H1 (cell line): ENCODE results near the gene BCL3. TPM values are rescaled to one million over a fixed set of nuclear protein-coding genes. Genes with fewer than 3 reads are reported as not detected.

Source experiments
- CTCF ChIA-PET: fragments of 300-600 bp; sonication (Branson Sonifier 250); formaldehyde crosslinking; loops from one replicate; lab custom pipeline; 2021; ENCODE audit not compliant: partially characterized antibody; lab: Charles Lee
- POLR2A ChIA-PET: fragments of 300-600 bp; sonication (Branson Sonifier 250); formaldehyde crosslinking; loops from one replicate; lab custom pipeline; 2021; ENCODE audit warnings: inconsistent platforms; ENCODE audit not compliant: partially characterized antibody; lab: Charles Lee
- DNase-seq, 2 experiments: peaks; one replicate each; pipeline versions ENCODE4 v3.0.0 to v3.0.0-alpha.2; 2010 to 2022; ENCODE audit warnings: low spot score in 2 of 2, low read depth in 1 of 2, mixed read lengths in 1 of 2
- FAIRE-seq: peaks from 2 replicates; lab custom pipeline; 2011; peaks lifted over from hg19 to GRCh38; lab: Jason Lieb, UNC
- H2AFZ ChIP-seq: 2 replicates; pipeline ENCODE4 v1.8.1; 2012; ENCODE audit warnings: low read length, inconsistent platforms
- H2AK5ac ChIP-seq: 2 replicates; pipeline ENCODE4 v1.6.1; 2013; ENCODE audit warnings: low read depth, low read length
- H2BK120ac ChIP-seq: replicated peaks from 2 replicates; pipeline ENCODE3; 2013; ENCODE audit warnings: low read depth, low read length, inconsistent platforms
- H2BK12ac ChIP-seq: 2 replicates; pipeline ENCODE4 v1.6.1; 2013; ENCODE audit warnings: low read depth, low read length
- H2BK15ac ChIP-seq: 2 replicates; pipeline ENCODE4 v1.6.1; 2013; ENCODE audit warnings: low read length
- H2BK20ac ChIP-seq: 2 replicates; pipeline ENCODE4 v1.6.1; 2013; ENCODE audit warnings: low read length
- H2BK5ac ChIP-seq: 2 replicates; pipeline ENCODE4 v1.6.1; 2013; ENCODE audit warnings: low read depth, low read length
- H3K14ac ChIP-seq: 2 replicates; pipeline ENCODE4 v1.6.1; 2013; ENCODE audit warnings: inconsistent platforms; ENCODE audit not compliant: insufficient read length
- H3K18ac ChIP-seq: 2 replicates; pipeline ENCODE4 v1.6.1; 2013; ENCODE audit warnings: low read length; ENCODE audit errors: extremely low read depth
- H3K23ac ChIP-seq: 2 replicates; pipeline ENCODE4 v1.6.1; 2013; ENCODE audit warnings: inconsistent platforms; ENCODE audit not compliant: insufficient read length
- H3K23me2 ChIP-seq: 2 replicates; pipeline ENCODE4 v1.6.1; 2013; ENCODE audit warnings: low read depth, low read length
- H3K27ac ChIP-seq: 2 replicates; pipeline ENCODE4 v1.6.1; 2011; ENCODE audit warnings: low read depth, low read length, inconsistent platforms
- H3K27me3 ChIP-seq, 4 experiments: replicated peaks in 1 of 4; 1 replicate in 1 of 4; 2 replicates in 3 of 4; pipeline versions ENCODE4 v1.6.1 to v1.8.1; 2011 to 2013; ENCODE audit warnings: low read length in 3 of 4, mild to moderate bottlenecking in 3 of 4, inconsistent platforms in 2 of 4, mixed read lengths in 2 of 4, moderate library complexity in 1 of 4; ENCODE audit not compliant: control insufficient read depth in 3 of 4, insufficient read depth in 3 of 4; ENCODE audit errors: extremely low read depth in 1 of 4
- H3K36me3 ChIP-seq, 4 experiments: 2 replicates each; pipeline versions ENCODE4 v1.6.1 to v1.8.1; 2011 to 2013; ENCODE audit warnings: mild to moderate bottlenecking in 4 of 4, low read length in 3 of 4, moderate library complexity in 2 of 4, control low read depth in 1 of 4, inconsistent platforms in 1 of 4; ENCODE audit not compliant: insufficient read depth in 4 of 4, control insufficient read depth in 2 of 4
- H3K4ac ChIP-seq: replicated peaks from 2 replicates; pipeline ENCODE3; 2013; ENCODE audit warnings: low read length, low read depth, mixed read lengths, inconsistent platforms; ENCODE audit not compliant: insufficient read length
- H3K4me1 ChIP-seq, 4 experiments: replicated peaks in 1 of 4; 1 replicate in 1 of 4; 2 replicates in 3 of 4; pipeline versions ENCODE4 v1.6.1 to v1.8.1; 2011 to 2013; ENCODE audit warnings: low read length in 3 of 4, inconsistent platforms in 2 of 4, mixed read lengths in 1 of 4; ENCODE audit not compliant: insufficient read depth in 4 of 4, control insufficient read depth in 3 of 4
- H3K4me2 ChIP-seq, 2 experiments: 2 replicates each; pipeline versions ENCODE4 v1.6.1 to v1.8.1; 2011 to 2013; ENCODE audit warnings: low read depth in 2 of 2, low read length in 2 of 2, control low read depth in 1 of 2, inconsistent platforms in 1 of 2, mild to moderate bottlenecking in 1 of 2; ENCODE audit not compliant: insufficient read depth in 1 of 2
- H3K4me3 ChIP-seq, 4 experiments: fragments of 200-600, 300-600 bp in 1 of 4; sonication (generic), shearing (Covaris generic), sonication (Bioruptor Twin) in 1 of 4; 2 replicates each; pipeline versions ENCODE4 v1.5.1 to v1.8.1; 2011 to 2016; ENCODE audit warnings: low read length in 4 of 4, low read depth in 3 of 4, control low read depth in 2 of 4, inconsistent platforms in 2 of 4, mild to moderate bottlenecking in 2 of 4, mixed read lengths in 1 of 4, moderate library complexity in 1 of 4; ENCODE audit not compliant: insufficient read depth in 2 of 4; ENCODE audit errors: extremely low read depth in 1 of 4
- H3K56ac ChIP-seq: replicated peaks from 2 replicates; pipeline ENCODE3; 2013; ENCODE audit warnings: low read depth, mild to moderate bottlenecking, mixed read lengths, low read length, inconsistent platforms; ENCODE audit not compliant: insufficient read length
- H3K79me1 ChIP-seq: 2 replicates; pipeline ENCODE4 v1.6.1; 2013; ENCODE audit warnings: low read depth, low read length, control low read depth
- H3K79me2 ChIP-seq, 2 experiments: 2 replicates each; pipeline versions ENCODE4 v1.6.1 to v1.8.1; 2012 to 2013; ENCODE audit warnings: low read length in 2 of 2, mild to moderate bottlenecking in 2 of 2, inconsistent platforms in 1 of 2; ENCODE audit not compliant: insufficient read depth in 2 of 2, control insufficient read depth in 1 of 2
- H3K9ac ChIP-seq, 4 experiments: replicated peaks in 1 of 4; 1 replicate in 1 of 4; 2 replicates in 3 of 4; pipeline versions ENCODE4 v1.6.1 to v1.8.1; 2011 to 2013; ENCODE audit warnings: low read depth in 3 of 4, low read length in 3 of 4, control low read depth in 2 of 4, mild to moderate bottlenecking in 2 of 4, moderate library complexity in 2 of 4, inconsistent platforms in 1 of 4; ENCODE audit errors: extremely low read depth in 1 of 4
- H3K9me3 ChIP-seq, 2 experiments: 2 replicates each; pipeline versions ENCODE4 v1.6.1 to v1.8.1; 2012 to 2013; ENCODE audit warnings: mild to moderate bottlenecking in 2 of 2, moderate library complexity in 2 of 2, control low read depth in 1 of 2, inconsistent platforms in 1 of 2, low read depth in 1 of 2, low read length in 1 of 2, mixed read lengths in 1 of 2; ENCODE audit not compliant: insufficient read depth in 2 of 2
- H4K20me1 ChIP-seq, 2 experiments: replicated peaks in 1 of 2; 2 replicates each; pipeline versions ENCODE3 to v1.8.1; 2011 to 2013; ENCODE audit warnings: inconsistent platforms in 2 of 2, low read length in 2 of 2, mild to moderate bottlenecking in 1 of 2; ENCODE audit not compliant: insufficient read depth in 2 of 2, control insufficient read depth in 1 of 2
- H4K5ac ChIP-seq: 2 replicates; pipeline ENCODE4 v1.6.1; 2013; ENCODE audit warnings: low read length, low read depth, mixed read lengths, inconsistent platforms; ENCODE audit not compliant: insufficient read length
- H4K8ac ChIP-seq: 2 replicates; pipeline ENCODE4 v1.8.0; 2013; ENCODE audit warnings: mild to moderate bottlenecking, moderate library complexity, low read length, inconsistent platforms; ENCODE audit not compliant: insufficient read depth; ENCODE audit errors: extremely low read depth
- H4K91ac ChIP-seq: replicated peaks from 2 replicates; pipeline ENCODE3; 2013; ENCODE audit warnings: low read length, mixed read lengths, inconsistent platforms; ENCODE audit not compliant: insufficient read length
- TBP ChIP-seq: IDR thresholded peaks from 2 replicates; pipeline ENCODE4 v1.6.1; 2011; ENCODE audit warnings: low read depth, low read length, improper control_type of control experiment
- WGBS, 2 experiments: shearing (Covaris generic) in 1 of 2; methylation state at CpG; one replicate each; pipeline versions ENCODE4 v1.1.6 to v1.1.7; 2013 to 2015; ENCODE audit warnings: low lambda C conversion rate in 2 of 2, mixed read lengths in 2 of 2, inconsistent platforms in 1 of 2, low coverage in 1 of 2, missing lambda C conversion rate in 1 of 2; ENCODE audit not compliant: insufficient replicate concordance in 2 of 2, insufficient coverage in 1 of 2, insufficient read length in 1 of 2; ENCODE audit errors: extremely low coverage in 1 of 2, missing lambda C conversion rate in 1 of 2; 5-methylcytosine and 5-hydroxymethylcytosine counted together
- polyA plus RNA-seq, 7 experiments: library from polyadenylated mRNA; depleted of rRNA in 3 of 7; stranded (reverse) in 5 of 7; unstranded in 2 of 7; fragments of >200 nt in 5 of 7; fragments of 200-250 nt in 2 of 7; gene quantifications; 1 replicate in 5 of 7; 2 replicates in 1 of 7; 4 replicates in 1 of 7; pipeline versions ENCODE4 v1.2.1 to v1.2.3, GENCODE V29; 2011 to 2013; ENCODE audit warnings: missing spikeins in 2 of 7, mixed read lengths in 2 of 7
- total RNA-seq: library from RNA; stranded (reverse); fragmentation: NEBNext Ultra II Directional; extraction: Animal tissue kit (Norgen Biotek cat#: 25700); gene quantifications from 2 replicates; pipeline ENCODE4 v1.2.1, GENCODE V29; 2021

Gene BCL3
- total and polyA plus RNA-seq, 2 of the 8 experiments (the other 6 are each of a cell fraction or from before 2014, with no cell fraction given): 0.88 to 2.4 TPM

DNA sequence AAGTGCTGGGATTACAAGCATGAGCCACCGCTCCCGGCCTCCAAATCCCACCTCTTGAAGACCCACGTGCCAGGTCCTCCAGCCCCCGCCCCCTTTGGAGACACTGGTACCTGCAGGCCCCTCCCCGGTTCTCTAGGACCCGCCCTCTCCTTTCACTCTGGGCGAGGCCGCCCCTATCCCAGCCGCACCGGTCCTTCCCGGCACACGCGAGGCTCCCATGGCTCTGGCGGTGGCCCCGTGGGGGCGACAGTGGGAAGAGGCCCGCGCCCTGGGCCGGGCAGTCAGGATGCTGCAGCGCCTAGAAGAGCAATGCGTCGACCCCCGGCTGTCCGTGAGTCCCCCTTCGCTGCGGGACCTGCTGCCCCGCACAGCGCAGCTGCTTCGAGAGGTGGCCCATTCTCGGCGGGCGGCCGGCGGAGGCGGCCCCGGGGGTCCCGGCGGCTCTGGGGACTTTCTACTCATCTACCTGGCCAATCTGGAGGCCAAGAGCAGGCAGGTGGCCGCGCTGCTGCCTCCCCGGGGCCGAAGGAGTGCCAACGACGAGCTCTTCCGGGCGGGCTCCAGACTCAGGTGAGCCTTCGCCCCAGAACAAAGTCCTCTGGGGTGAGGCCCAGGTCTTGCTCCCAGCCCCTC is 29.3 kb downstream of the BCL3 start, which contains the start of gene CBLC:
Gene CBLC, plus strand, starts transcription at position 176 of the 633 bp plus-strand sequence. Its CDS starts 42 bp downstream, at position 218.
- H3K4ac ChIP-seq: no peak within 1 kb of the TSS
- peak within 1 kb of the TSS; percentile 96 for H4K8ac ChIP-seq
- H3K27ac ChIP-seq: no peak within 1 kb of the TSS
- no peaks in the 10 kb centered on the region; the same call in 1 of the 2 replicates for H3K79me1 ChIP-seq
- H3K4me2 ChIP-seq: peak within 1 kb of the TSS; percentile 29 to 69; a peak in 3 of 4 replicates
- no peaks in the 10 kb centered on the region for H3K79me2 ChIP-seq
- H3K27me3 ChIP-seq: peaks cover 0 to 2% (median 0%) of the 10 kb centered on the region in 4 experiments; a peak in 1 of 7 replicates
- H3K14ac ChIP-seq: no peak within 1 kb of the TSS
- H3K56ac ChIP-seq: peak within 1 kb of the TSS; percentile 69
- H4K91ac ChIP-seq: peak within 1 kb of the TSS; percentile 84
- H3K18ac ChIP-seq: peak within 1 kb of the TSS; percentile 87
- WGBS, 2 experiments: 3% methylated on average over 29 of the region's 47 CpGs; no CpG with 5 or more reads in 1 of the 2 experiments
- 0 out of 2 replicates have a peak within 1 kb of the TSS, but pooled peaks have one; percentile 8 for H2BK15ac ChIP-seq
- ChIA-PET POLR2A (interaction anchor here (0.6 to 1.5 kb wide), 3 partner anchors 11 to 1709 kb away, joined by 3 read pairs; no protein-coding TSS in a partner anchor), CTCF (interaction anchor here (0.5 to 16.4 kb wide), 9 partner anchors 11 to 89 kb away, joined by 3 to 468 read pairs (median 4); partner anchors contain the start of gene NECTIN2)
- H3K23me2 ChIP-seq: peaks cover 3% of the 10 kb centered on the region; the same call in 1 of the 2 replicates
- H3K4me1 ChIP-seq: peaks cover 0 to 9% (median 2%) of the 10 kb centered on the region in 4 experiments; a peak in 5 of 7 replicates
- DNase-seq: peak; percentile 84 to 92
- FAIRE-seq: no peak
- H2BK5ac ChIP-seq: no peak within 1 kb of the TSS
- no peaks in the 10 kb centered on the region for H3K9me3 ChIP-seq
- peak within 1 kb of the TSS; percentile 27; the same call in 1 of the 2 replicates for H2BK12ac ChIP-seq
- peaks cover 0 to 4% (median 2%) of the 10 kb centered on the region in 4 experiments; a peak in 1 of 8 replicates for H3K36me3 ChIP-seq
- H3K9ac ChIP-seq: peak within 1 kb of the TSS; percentile 3 to 88 (median 60); a peak in 6 of 7 replicates
- H2AFZ ChIP-seq: peak within 1 kb of the TSS; percentile 43; the same call in 1 of the 2 replicates
- H3K23ac ChIP-seq: no peak within 1 kb of the TSS
- H4K5ac ChIP-seq: peak within 1 kb of the TSS; percentile 75
- peak within 1 kb of the TSS; percentile 62 to 98 (median 70) for H3K4me3 ChIP-seq
- H4K20me1 ChIP-seq: peaks cover 0 to 7% of the 10 kb centered on the region in 2 experiments
- no peak within 1 kb of the TSS for H2BK120ac ChIP-seq
- H2AK5ac ChIP-seq: peak within 1 kb of the TSS; percentile 75; the same call in 1 of the 2 replicates
- peak within 1 kb of the TSS; percentile 34; the same call in 1 of the 2 replicates for H2BK20ac ChIP-seq
- peak; percentile 90 for TF ChIP-seq TBP
